Large intestine (tissue), 3 donors: ENCODE measurements around the gene MBD3L2. TPM values are rescaled to one million over a fixed set of nuclear protein-coding genes. Genes with fewer than 3 reads are reported as not detected.
"Not testable (repeated sequence)": the region's sequence is repeated elsewhere in the genome, so short reads cannot be mapped to it uniquely, and the experiment has no call there.

Experiments
- DNase-seq, 2 donors: peaks; one replicate each; pipeline versions ENCODE4 v3.0.0 to v3.0.0-alpha.2; 2013
- H3K27ac ChIP-seq: one replicate; pipeline ENCODE4 v1.5.1; 2013; ENCODE audit warnings: low read length
- H3K27me3 ChIP-seq: 2 replicates; pipeline ENCODE4 v1.6.1; 2013; ENCODE audit warnings: low read length; ENCODE audit not compliant: control insufficient read depth, insufficient read depth
- H3K36me3 ChIP-seq: 2 replicates; pipeline ENCODE4 v1.6.1; 2013; ENCODE audit warnings: low read length; ENCODE audit not compliant: control insufficient read depth, insufficient read depth
- H3K4me1 ChIP-seq: one replicate; pipeline ENCODE4 v1.6.1; 2013; ENCODE audit warnings: low read length; ENCODE audit not compliant: control insufficient read depth, insufficient read depth
- H3K4me3 ChIP-seq: one replicate; pipeline ENCODE4 v1.5.1; 2013; ENCODE audit warnings: low read length
- H3K9me3 ChIP-seq: one replicate; pipeline ENCODE4 v1.6.1; 2013; ENCODE audit warnings: mild to moderate bottlenecking, low read depth, low read length, moderate library complexity; ENCODE audit not compliant: control insufficient read depth
- WGBS: methylation state at CpG from one replicate; pipeline ENCODE4 v1.1.5; 2013; ENCODE audit warnings: low lambda C conversion rate; ENCODE audit not compliant: insufficient coverage; 5-methylcytosine and 5-hydroxymethylcytosine counted together
- polyA plus RNA-seq: library from polyadenylated mRNA; unstranded; fragments of 120-200 nt; gene quantifications from one replicate; pipeline ENCODE4 v1.2.1, GENCODE V29; 2013

The MBD3L2 gene
- polyA plus RNA-seq, 1 donor: 0.33 TPM

DNA sequence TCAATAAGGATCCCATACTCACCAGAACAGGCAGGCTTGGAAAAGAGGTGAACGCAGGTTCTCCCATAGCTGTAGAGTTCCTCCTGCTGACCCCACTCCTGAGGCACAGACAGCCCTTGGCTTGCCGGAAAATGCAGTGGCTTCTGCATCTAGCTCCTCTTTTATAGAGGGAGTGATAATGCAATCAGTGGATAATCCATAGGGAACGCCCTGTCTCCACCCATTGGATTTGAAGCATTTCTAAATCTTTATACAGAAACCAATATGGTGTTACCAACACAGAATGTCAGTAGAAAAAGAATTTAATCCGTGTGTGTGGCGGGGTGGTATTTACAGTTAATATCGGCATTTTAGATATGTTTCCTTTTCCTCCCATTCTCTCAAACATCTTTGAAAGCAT, 27.8 kb upstream of the MBD3L2 start, which contains the start of gene MBD3L2B:
Gene MBD3L2B (minus strand): TSS at position 101 of the 400 bp plus-strand sequence. CDS start 34 bp downstream, at position 67.
- not testable (repeated sequence) for DNase-seq, H3K36me3 ChIP-seq, H3K4me3 ChIP-seq, H3K27ac ChIP-seq, H3K27me3 ChIP-seq, H3K4me1 ChIP-seq, H3K9me3 ChIP-seq
- no CpG with 5 or more reads among the region's 6 CpGs for WGBS

DNA sequence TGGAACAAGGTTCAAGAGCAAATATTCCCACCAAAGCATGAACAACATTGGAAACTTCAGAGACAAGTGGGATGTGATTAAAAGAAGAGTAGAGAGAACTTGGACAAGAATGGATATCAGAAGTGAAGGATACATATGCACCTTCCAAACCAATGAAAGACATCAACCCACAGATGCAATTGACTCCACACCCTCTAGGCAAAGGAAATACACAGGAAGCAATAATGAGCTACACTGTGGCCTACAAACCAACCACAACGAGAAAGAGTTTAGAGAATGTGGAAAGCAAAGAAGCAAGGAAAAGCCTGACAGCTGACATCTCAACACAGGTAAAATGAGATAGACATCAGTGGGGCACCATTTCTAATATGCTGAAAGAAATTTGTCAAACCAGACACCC, 20.3 kb upstream of the MBD3L2 start:
- H3K4me1 ChIP-seq, H3K27ac ChIP-seq, H3K36me3 ChIP-seq, DNase-seq, H3K4me3 ChIP-seq, H3K9me3 ChIP-seq, H3K27me3 ChIP-seq: not testable (repeated sequence)
- no CpG with 5 or more reads among the region's 1 CpG for WGBS

DNA sequence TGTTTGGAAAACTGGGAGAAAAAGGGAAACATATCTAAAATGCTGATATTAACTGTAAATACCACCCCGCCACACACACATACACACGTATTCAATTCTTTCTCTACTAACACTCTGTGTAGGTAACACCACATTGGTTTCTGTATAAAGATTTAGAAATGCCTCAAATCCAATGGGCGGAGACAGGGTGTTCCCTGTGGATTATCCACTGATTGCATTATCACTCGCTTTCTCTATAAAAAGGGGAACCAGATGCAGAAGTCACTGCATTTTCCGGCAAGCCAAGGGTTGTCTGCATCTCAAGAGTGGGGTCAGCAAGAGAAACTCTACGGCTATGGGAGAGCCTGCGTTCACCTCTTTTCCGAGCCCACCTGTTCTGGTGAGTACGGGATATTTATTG, 18.8 kb upstream of the MBD3L2 start, which contains the start of gene MBD3L5:
Gene MBD3L5 (plus strand): TSS at position 301 of the 400 bp plus-strand sequence. CDS start 34 bp downstream, at position 335.
- not testable (repeated sequence) for H3K27me3 ChIP-seq, H3K27ac ChIP-seq, H3K36me3 ChIP-seq, DNase-seq, H3K9me3 ChIP-seq, H3K4me1 ChIP-seq, H3K4me3 ChIP-seq
- no CpG with 5 or more reads among the region's 9 CpGs for WGBS

DNA sequence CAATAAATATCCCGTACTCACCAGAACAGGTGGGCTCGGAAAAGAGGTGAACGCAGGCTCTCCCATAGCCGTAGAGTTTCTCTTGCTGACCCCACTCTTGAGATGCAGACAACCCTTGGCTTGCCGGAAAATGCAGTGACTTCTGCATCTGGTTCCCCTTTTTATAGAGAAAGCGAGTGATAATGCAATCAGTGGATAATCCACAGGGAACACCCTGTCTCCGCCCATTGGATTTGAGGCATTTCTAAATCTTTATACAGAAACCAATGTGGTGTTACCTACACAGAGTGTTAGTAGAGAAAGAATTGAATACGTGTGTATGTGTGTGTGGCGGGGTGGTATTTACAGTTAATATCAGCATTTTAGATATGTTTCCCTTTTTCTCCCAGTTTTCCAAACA, 9.0 kb upstream of the MBD3L2 start, which contains the start of gene MBD3L4:
Gene MBD3L4 (minus strand): TSS at position 101 of the 400 bp plus-strand sequence. CDS start 35 bp downstream, at position 66.
- DNase-seq, H3K27ac ChIP-seq, H3K9me3 ChIP-seq, H3K27me3 ChIP-seq, H3K36me3 ChIP-seq, H3K4me1 ChIP-seq, H3K4me3 ChIP-seq: not testable (repeated sequence)
- no CpG with 5 or more reads among the region's 9 CpGs for WGBS

DNA sequence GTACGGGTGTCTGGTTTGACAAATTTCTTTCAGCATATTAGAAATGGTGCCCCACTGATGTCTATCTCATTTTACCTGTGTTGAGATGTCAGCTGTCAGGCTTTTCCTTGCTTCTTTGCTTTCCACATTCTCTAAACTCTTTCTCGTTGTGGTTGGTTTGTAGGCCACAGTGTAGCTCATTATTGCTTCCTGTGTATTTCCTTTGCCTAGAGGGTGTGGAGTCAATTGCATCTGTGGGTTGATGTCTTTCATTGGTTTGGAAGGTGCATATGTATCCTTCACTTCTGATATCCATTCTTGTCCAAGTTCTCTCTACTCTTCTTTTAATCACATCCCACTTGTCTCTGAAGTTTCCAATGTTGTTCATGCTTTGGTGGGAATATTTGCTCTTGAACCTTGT, 7.6 kb upstream of the MBD3L2 start:
- H3K9me3 ChIP-seq, H3K36me3 ChIP-seq, DNase-seq, H3K4me3 ChIP-seq, H3K27ac ChIP-seq, H3K27me3 ChIP-seq, H3K4me1 ChIP-seq: not testable (repeated sequence)
- no CpG with 5 or more reads among the region's 2 CpGs for WGBS

DNA sequence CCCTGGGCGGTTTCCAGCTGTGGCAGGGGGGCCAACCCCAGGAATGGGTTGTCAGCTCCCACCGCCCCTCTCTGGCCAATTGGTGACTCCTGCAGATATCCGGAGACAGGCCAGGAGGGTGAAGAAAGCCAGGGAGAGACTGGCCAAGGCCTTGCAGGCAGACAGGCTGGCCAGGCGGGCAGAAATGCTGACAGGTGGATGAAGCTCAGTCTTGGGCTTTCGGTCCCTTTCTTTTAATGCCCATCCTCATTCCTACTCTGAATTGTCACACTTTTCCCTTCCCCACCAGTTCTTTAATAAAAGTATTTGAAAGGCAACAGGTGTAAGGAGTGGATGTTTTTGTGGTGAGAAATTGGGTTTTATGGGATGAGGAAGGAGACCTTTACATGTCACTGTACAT, 2.3 kb downstream of the MBD3L2 start:
- not testable (repeated sequence) for H3K27me3 ChIP-seq, H3K4me3 ChIP-seq, DNase-seq, H3K27ac ChIP-seq, H3K9me3 ChIP-seq, H3K4me1 ChIP-seq, H3K36me3 ChIP-seq
- 100% methylated on average over 1 of the region's 5 CpGs for WGBS

DNA sequence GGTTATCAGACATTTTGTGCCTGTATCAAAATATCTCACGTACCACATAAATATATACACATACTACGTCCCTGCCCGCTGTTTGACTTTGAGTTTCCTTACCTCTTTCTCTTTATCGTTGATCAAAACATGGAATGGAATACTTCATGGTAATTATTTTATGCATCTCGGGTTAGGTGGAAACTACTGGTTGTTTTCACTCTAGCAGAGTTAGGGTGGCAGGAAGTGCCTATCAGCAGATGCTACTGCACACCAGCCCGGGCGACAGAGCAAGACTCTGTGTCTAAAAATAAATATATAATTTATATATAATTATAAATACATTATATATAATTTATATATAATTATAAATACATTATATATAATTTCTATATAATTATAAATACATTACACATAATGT, 3.8 kb downstream of the MBD3L2 start:
- not testable (repeated sequence) for H3K27ac ChIP-seq, H3K9me3 ChIP-seq, H3K36me3 ChIP-seq, H3K4me1 ChIP-seq, H3K27me3 ChIP-seq, DNase-seq, H3K4me3 ChIP-seq
- 100% methylated on average over 2 of the region's 7 CpGs for WGBS

DNA sequence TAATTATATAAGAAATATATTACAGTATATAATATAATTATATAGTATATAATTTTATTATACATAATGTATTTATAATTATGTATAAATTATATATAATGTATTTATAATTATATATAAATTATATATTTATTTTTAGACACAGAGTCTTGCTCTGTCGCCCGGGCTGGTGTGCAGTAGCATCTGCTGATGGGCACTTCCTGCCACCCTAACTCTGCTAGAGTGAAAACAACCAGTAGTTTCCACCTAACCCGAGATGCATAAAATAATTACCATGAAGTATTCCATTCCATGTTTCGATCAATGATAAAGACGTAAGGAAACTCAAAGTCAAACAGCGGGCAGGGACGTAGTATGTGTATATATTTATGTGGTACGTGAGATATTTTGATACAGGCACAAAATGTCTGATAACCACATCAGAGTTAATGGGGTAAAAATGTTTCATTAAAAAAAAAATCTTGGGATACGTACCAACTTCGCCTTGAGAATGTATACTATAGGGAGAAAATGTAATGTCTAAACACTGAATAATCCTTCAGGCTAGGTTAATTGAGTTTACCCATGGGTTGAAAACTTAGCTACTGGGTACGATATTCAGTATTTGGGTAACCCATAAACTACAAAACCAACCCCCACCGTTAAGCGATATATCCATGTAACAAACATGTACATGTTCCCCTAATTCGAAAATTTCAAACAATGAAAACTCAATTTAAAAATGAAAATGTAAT, 5.7 kb downstream of the MBD3L2 start:
- not testable (repeated sequence) for H3K4me3 ChIP-seq, DNase-seq, H3K36me3 ChIP-seq, H3K27ac ChIP-seq, H3K27me3 ChIP-seq, H3K4me1 ChIP-seq, H3K9me3 ChIP-seq
- 100% methylated on average over 4 of the region's 14 CpGs for WGBS

DNA sequence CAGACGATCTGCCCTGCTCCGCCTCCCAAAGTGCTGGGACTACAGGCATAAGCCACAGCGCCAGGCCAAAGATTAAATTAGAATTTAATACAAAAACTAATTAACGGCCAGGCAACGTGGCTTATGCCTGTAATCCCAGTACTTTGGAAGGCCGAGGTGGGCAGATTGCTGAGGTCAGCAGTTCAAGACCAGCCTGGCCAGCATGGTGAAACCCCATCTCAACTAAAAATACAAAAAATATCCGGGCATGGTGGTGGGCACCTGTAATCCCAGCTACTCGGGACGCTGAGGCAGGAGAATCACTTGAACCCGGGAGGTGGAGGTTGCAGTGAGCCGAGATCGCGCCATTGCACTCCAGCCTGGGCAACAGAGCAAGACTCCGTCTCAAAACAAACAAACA, 6.6 kb downstream of the MBD3L2 start:
- not testable (repeated sequence) for H3K4me3 ChIP-seq, H3K27ac ChIP-seq, H3K27me3 ChIP-seq, H3K9me3 ChIP-seq, H3K4me1 ChIP-seq, DNase-seq, H3K36me3 ChIP-seq
- 100% methylated on average over 2 of the region's 14 CpGs for WGBS

DNA sequence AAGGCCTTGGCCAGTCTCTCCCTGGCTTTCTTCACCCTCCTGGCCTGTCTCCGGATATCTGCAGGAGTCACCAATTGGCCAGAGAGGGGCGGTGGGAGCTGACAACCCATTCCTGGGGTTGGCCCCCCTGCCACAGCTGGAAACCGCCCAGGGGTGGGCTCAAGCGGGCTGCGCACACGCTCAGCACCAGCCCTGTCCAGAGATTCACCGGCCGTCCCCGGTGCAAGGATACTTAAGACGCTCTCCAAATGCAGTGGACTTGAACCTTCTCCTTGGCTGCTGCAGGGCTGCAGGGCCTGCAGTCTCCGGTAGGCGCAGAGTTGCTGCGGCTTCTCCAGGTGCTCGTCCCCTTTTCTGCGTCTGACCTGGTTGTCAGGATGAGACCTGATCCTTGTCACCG, 7.2 kb downstream of the MBD3L2 start:
- not testable (repeated sequence) for H3K9me3 ChIP-seq, DNase-seq, H3K27me3 ChIP-seq, H3K27ac ChIP-seq, H3K36me3 ChIP-seq, H3K4me3 ChIP-seq, H3K4me1 ChIP-seq
- no CpG with 5 or more reads among the region's 16 CpGs for WGBS

DNA sequence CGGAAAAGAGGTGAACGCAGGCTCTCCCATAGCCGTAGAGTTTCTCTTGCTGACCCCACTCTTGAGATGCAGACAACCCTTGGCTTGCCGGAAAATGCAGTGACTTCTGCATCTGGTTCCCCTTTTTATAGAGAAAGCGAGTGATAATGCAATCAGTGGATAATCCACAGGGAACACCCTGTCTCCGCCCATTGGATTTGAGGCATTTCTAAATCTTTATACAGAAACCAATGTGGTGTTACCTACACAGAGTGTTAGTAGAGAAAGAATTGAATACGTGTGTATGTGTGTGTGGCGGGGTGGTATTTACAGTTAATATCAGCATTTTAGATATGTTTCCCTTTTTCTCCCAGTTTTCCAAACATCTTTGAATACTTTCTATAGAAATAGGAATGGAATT, 9.5 kb downstream of the MBD3L2 start, which contains the start of gene MBD3L3:
Gene MBD3L3 (minus strand): TSS at position 101 of the 400 bp plus-strand sequence. CDS start 71 bp downstream, at position 30.
- not testable (repeated sequence) for DNase-seq, H3K27ac ChIP-seq, H3K27me3 ChIP-seq, H3K4me3 ChIP-seq, H3K36me3 ChIP-seq, H3K9me3 ChIP-seq, H3K4me1 ChIP-seq
- WGBS: no CpG with 5 or more reads among the region's 8 CpGs
